Neural cell (in vitro differentiated cells): ENCODE measurements around the gene TUBA1B.

ENCODE experiments used
- EZH2 ChIP-seq: fragments of 200-600, 300-800 bp; shearing (Covaris generic), sonication (generic); IDR thresholded peaks from 2 replicates; pipeline ENCODE4 v1.6.1; 2014; ENCODE audit warnings: antibody characterized with exemption, low read length, borderline replicate concordance, mild to moderate bottlenecking; ENCODE audit not compliant: insufficient read depth, poor library complexity, severe bottlenecking
- RAD21 ChIP-seq: fragments of 450-650 bp; conservative IDR thresholded peaks from 2 replicates; pipeline ENCODE4 v1.6.1; 2014; ENCODE audit warnings: antibody characterized with exemption, mild to moderate bottlenecking, moderate library complexity
- TF ChIP-seq, protein P1 (sequence below): fragments of 450-650 bp; IDR thresholded peaks from 2 replicates; pipeline ENCODE4 v1.5.1; 2014; ENCODE audit warnings: antibody characterized with exemption, mild to moderate bottlenecking, moderate library complexity; ENCODE audit not compliant: poor library complexity, severe bottlenecking

DNA sequence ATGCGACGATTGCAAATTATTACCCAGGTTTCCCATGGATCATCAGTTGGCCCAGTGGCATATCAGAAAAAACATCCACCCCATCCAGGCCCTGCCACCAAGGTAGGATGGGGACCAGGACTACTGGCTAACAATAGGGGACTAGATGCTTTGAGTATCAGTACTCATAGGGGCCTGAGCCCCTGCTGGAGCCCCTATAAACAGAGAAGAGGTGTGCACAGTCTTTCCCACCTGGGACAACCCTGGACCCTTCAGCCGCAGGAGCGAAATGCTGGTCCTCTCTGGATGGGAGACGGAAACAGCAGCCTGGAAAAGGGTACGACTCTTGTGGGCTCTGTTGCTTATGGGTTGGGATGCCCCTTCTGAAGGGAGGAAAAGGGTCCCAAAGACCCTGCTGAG lies 42.3 kb downstream of the TUBA1B start:
- no peak for TF ChIP-seq EZH2
- TF ChIP-seq, protein P1, sequence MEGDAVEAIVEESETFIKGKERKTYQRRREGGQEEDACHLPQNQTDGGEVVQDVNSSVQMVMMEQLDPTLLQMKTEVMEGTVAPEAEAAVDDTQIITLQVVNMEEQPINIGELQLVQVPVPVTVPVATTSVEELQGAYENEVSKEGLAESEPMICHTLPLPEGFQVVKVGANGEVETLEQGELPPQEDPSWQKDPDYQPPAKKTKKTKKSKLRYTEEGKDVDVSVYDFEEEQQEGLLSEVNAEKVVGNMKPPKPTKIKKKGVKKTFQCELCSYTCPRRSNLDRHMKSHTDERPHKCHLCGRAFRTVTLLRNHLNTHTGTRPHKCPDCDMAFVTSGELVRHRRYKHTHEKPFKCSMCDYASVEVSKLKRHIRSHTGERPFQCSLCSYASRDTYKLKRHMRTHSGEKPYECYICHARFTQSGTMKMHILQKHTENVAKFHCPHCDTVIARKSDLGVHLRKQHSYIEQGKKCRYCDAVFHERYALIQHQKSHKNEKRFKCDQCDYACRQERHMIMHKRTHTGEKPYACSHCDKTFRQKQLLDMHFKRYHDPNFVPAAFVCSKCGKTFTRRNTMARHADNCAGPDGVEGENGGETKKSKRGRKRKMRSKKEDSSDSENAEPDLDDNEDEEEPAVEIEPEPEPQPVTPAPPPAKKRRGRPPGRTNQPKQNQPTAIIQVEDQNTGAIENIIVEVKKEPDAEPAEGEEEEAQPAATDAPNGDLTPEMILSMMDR = no peak
- TF ChIP-seq RAD21 = no peak
